Measurements from ENCODE around the gene ETV6. TPM values are rescaled to one million over a fixed set of nuclear protein-coding genes. Genes with fewer than 3 reads are reported as not detected.

ETV6 gene
- total RNA-seq, 1 donor from 2014 or later = 119 TPM

GRCh38 chr12:11880381-11880780, 230.9 kb downstream of the ETV6 start:
- no peak overlapping the region for H3K4me3 Mint-ChIP-seq
- H3K27ac Mint-ChIP-seq = no peak overlapping the region
- no peaks in the 10 kb centered on the region for H3K27me3 Mint-ChIP-seq
- H3K4me1 Mint-ChIP-seq = peaks cover 64% of the 10 kb centered on the region
- peaks cover 6% of the 10 kb centered on the region for H3K9me3 Mint-ChIP-seq
- intact Hi-C loops (cut with micrococcal nuclease) = no loop called here
- DNase-seq = no peak
- H3K36me3 Mint-ChIP-seq (ENCODE audit: low read depth) = peaks cover 82% of the 10 kb centered on the region

GRCh38 chr12:11881835-11882234, 232.4 kb downstream of the ETV6 start:
- Mint-ChIP-seq H3K27ac (peak overlapping the region; percentile 51), H3K4me1 (peaks cover 56% of the 10 kb centered on the region), H3K27me3 (no peaks in the 10 kb centered on the region), H3K9me3 (peaks cover 14% of the 10 kb centered on the region), H3K36me3 (ENCODE audit: low read depth) (peaks cover 86% of the 10 kb centered on the region), H3K4me3 (no peak overlapping the region)
- no peak for DNase-seq
- intact Hi-C loops (cut with micrococcal nuclease) = no loop called here

GRCh38 chr12:11882301-11883019, 233.0 kb downstream of the ETV6 start:
- Mint-ChIP-seq H3K4me1 (peaks cover 50% of the 10 kb centered on the region), H3K9me3 (peaks cover 14% of the 10 kb centered on the region)

GRCh38 chr12:11884116-11884515, 234.6 kb downstream of the ETV6 start:
- Mint-ChIP-seq H3K27ac (peak overlapping the region; percentile 75), H3K9me3 (peaks cover 15% of the 10 kb centered on the region), H3K27me3 (no peaks in the 10 kb centered on the region), H3K4me1 (peaks cover 46% of the 10 kb centered on the region), H3K36me3 (ENCODE audit: low read depth) (peaks cover 93% of the 10 kb centered on the region), H3K4me3 (peak overlapping the region; percentile 13)
- DNase-seq = no peak
- intact Hi-C loops (cut with micrococcal nuclease) = no loop called here

More at GRCh38 chr12:11882301-11883019, 233.0 kb downstream of the ETV6 start:
- no peaks in the 10 kb centered on the region for H3K27me3 Mint-ChIP-seq
- H3K36me3 Mint-ChIP-seq (ENCODE audit: low read depth) = peaks cover 88% of the 10 kb centered on the region
- H3K4me3 Mint-ChIP-seq = no peak overlapping the region
- peak overlapping the region; percentile 35 for H3K27ac Mint-ChIP-seq
- DNase-seq = no peak
- intact Hi-C loops (cut with micrococcal nuclease) = no loop called here

- Mint-ChIP-seq H3K27ac (peak overlapping the region; percentile 75), H3K4me1 (peaks cover 49% of the 10 kb centered on the region)
Observed at GRCh38 chr12:11884706-11885105, 235.2 kb downstream of the ETV6 start.

GRCh38 chr12:11885261-11886038, 236.0 kb downstream of the ETV6 start:
- H3K27ac Mint-ChIP-seq = no peak overlapping the region
- intact Hi-C loops (cut with micrococcal nuclease) = loop anchor here (5.0 kb wide), 1 partner anchor 43 kb away; no protein-coding TSS in a partner anchor
- peaks cover 52% of the 10 kb centered on the region for H3K4me1 Mint-ChIP-seq
- DNase-seq = no peak
- peaks cover 23% of the 10 kb centered on the region for H3K9me3 Mint-ChIP-seq
- no peak overlapping the region for H3K4me3 Mint-ChIP-seq
- no peaks in the 10 kb centered on the region for H3K27me3 Mint-ChIP-seq
- H3K36me3 Mint-ChIP-seq (ENCODE audit: low read depth) = peaks cover 95% of the 10 kb centered on the region

More at GRCh38 chr12:11884706-11885105, 235.2 kb downstream of the ETV6 start:
- intact Hi-C loops (cut with micrococcal nuclease) = loop anchor here (5.0 kb wide), 1 partner anchor 42 kb away; no protein-coding TSS in a partner anchor
- Mint-ChIP-seq H3K4me3 (no peak overlapping the region), H3K36me3 (ENCODE audit: low read depth) (peaks cover 93% of the 10 kb centered on the region), H3K27me3 (no peaks in the 10 kb centered on the region), H3K9me3 (peaks cover 21% of the 10 kb centered on the region)
- no peak for DNase-seq

GRCh38 chr12:11886339-11886738, 236.9 kb downstream of the ETV6 start:
- Mint-ChIP-seq H3K9me3 (peaks cover 23% of the 10 kb centered on the region), H3K27me3 (no peaks in the 10 kb centered on the region), H3K36me3 (ENCODE audit: low read depth) (peaks cover 95% of the 10 kb centered on the region), H3K4me1 (peaks cover 51% of the 10 kb centered on the region), H3K4me3 (no peak overlapping the region), H3K27ac (peak overlapping the region; percentile 41)
- no peak for DNase-seq
- intact Hi-C loops (cut with micrococcal nuclease) = loop anchor here (5.0 kb wide), 1 partner anchor 44 kb away; no protein-coding TSS in a partner anchor

- Mint-ChIP-seq H3K27ac (peak overlapping the region; percentile 68), H3K4me1 (peaks cover 45% of the 10 kb centered on the region), H3K9me3 (peaks cover 23% of the 10 kb centered on the region), H3K4me3 (no peak overlapping the region), H3K36me3 (ENCODE audit: low read depth) (peaks cover 94% of the 10 kb centered on the region), H3K27me3 (no peaks in the 10 kb centered on the region)
- intact Hi-C loops (cut with micrococcal nuclease) = loop anchor here (5.0 kb wide), 1 partner anchor 46 kb away; no protein-coding TSS in a partner anchor
- no peak for DNase-seq
Observed at GRCh38 chr12:11888029-11888428, 238.6 kb downstream of the ETV6 start.

- Mint-ChIP-seq H3K4me1 (peaks cover 50% of the 10 kb centered on the region), H3K36me3 (ENCODE audit: low read depth) (peaks cover 86% of the 10 kb centered on the region), H3K27ac (peak overlapping the region; percentile 11), H3K9me3 (peaks cover 13% of the 10 kb centered on the region), H3K27me3 (no peaks in the 10 kb centered on the region), H3K4me3 (no peak overlapping the region)
- DNase-seq = no peak
- intact Hi-C loops (cut with micrococcal nuclease) = no loop called here
Observed at GRCh38 chr12:11891346-11891745, 241.9 kb downstream of the ETV6 start.

GRCh38 chr12:11891754-11892386, 242.4 kb downstream of the ETV6 start:
- H3K9me3 Mint-ChIP-seq = peaks cover 9% of the 10 kb centered on the region
- DNase-seq = no peak
- H3K4me1 Mint-ChIP-seq = peaks cover 51% of the 10 kb centered on the region
- peaks cover 80% of the 10 kb centered on the region for H3K36me3 Mint-ChIP-seq (ENCODE audit: low read depth)
- no peak overlapping the region for H3K4me3 Mint-ChIP-seq
- intact Hi-C loops (cut with micrococcal nuclease) = no loop called here
- no peaks in the 10 kb centered on the region for H3K27me3 Mint-ChIP-seq
- peak overlapping the region; percentile 11 for H3K27ac Mint-ChIP-seq

- peaks cover 70% of the 10 kb centered on the region for H3K36me3 Mint-ChIP-seq (ENCODE audit: low read depth)
- no peak for DNase-seq
- H3K4me3 Mint-ChIP-seq = no peak overlapping the region
- intact Hi-C loops (cut with micrococcal nuclease) = no loop called here
- H3K27ac Mint-ChIP-seq = peak overlapping the region; percentile 74
- H3K4me1 Mint-ChIP-seq = peaks cover 52% of the 10 kb centered on the region
- H3K27me3 Mint-ChIP-seq = no peaks in the 10 kb centered on the region
- H3K9me3 Mint-ChIP-seq = peaks cover 9% of the 10 kb centered on the region
Observed at GRCh38 chr12:11893998-11894397, 244.5 kb downstream of the ETV6 start.

- no peaks in the 10 kb centered on the region for H3K27me3 Mint-ChIP-seq
- peaks cover 48% of the 10 kb centered on the region for H3K4me1 Mint-ChIP-seq
- intact Hi-C loops (cut with micrococcal nuclease) = no loop called here
- H3K27ac Mint-ChIP-seq = peak overlapping the region; percentile 74
- H3K4me3 Mint-ChIP-seq = peak overlapping the region; percentile 30
- no peaks in the 10 kb centered on the region for H3K9me3 Mint-ChIP-seq
- DNase-seq = no peak
- H3K36me3 Mint-ChIP-seq (ENCODE audit: low read depth) = peaks cover 61% of the 10 kb centered on the region
Observed at GRCh38 chr12:11894890-11895289, 245.4 kb downstream of the ETV6 start.

GRCh38 chr12:11895421-11896078, 246.1 kb downstream of the ETV6 start:
- peaks cover 59% of the 10 kb centered on the region for H3K36me3 Mint-ChIP-seq (ENCODE audit: low read depth)
- H3K27ac Mint-ChIP-seq = peak overlapping the region; percentile 79
- DNase-seq = no peak
- no peaks in the 10 kb centered on the region for H3K27me3 Mint-ChIP-seq
- H3K4me3 Mint-ChIP-seq = no peak overlapping the region
- peaks cover 50% of the 10 kb centered on the region for H3K4me1 Mint-ChIP-seq
- intact Hi-C loops (cut with micrococcal nuclease) = no loop called here
- H3K9me3 Mint-ChIP-seq = peaks cover 3% of the 10 kb centered on the region
